GM19397 (cell line): Measurements from ENCODE around the gene GDF11.

Source experiments
- ATAC-seq: cut with Tn5 transposase; IDR thresholded peaks from one replicate; pipeline ENCODE4 v1.9.1; 2021; ENCODE audit warnings: mild to moderate bottlenecking, moderate library complexity; ENCODE audit not compliant: unreplicated experiment

Gene GDF11

GRCh38 chr12:55742719-55743405 lies at the start of gene GDF11:
Gene GDF11 (plus strand): TSS chr12:55743122. CDS start chr12:55743317, 195 bp downstream.
- ATAC-seq: peak; percentile 33

DNA sequence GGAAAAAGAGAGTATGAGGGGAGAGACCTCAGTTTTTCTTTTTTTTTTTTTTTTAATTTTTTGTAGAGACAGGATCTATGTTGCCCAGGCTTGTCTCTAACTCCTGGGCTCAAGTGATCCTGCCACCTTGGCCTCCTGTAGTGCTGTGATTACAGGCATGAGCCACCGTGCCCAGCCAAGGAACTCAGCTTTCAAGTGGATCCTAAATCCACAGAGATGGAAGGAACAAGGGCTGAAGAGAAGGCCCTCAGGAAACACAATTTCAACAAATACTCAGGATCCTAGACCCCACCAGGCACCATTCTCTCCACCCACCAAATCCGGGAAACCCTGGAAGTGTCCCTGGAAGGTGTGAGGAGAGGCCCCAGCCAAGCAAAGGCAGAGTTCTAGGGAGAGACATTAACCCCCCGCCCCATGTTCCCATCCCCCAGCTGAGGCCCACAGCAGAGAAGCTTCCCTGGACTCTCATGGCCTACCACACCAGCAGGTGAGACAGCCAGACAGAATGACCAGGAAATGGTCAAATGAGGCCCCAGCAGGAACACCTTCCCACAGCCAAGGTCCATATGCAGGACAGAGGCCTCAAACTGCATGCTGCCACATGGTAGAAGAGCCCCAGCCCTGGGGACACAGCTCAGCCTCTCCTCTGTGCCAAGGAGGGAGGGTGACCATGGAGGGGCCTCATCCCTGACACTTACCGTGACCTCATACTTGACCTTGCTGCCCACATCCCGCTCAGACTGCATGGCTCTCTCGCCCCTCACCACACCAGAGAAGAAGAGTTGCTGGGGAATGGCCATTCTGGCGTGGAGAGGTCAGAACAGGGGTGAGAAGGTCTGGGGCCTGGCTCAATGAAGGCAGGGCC lies 49.4 kb upstream of the GDF11 start:
- no peak for ATAC-seq

GRCh38 chr12:55694188-55694515 lies 48.8 kb upstream of the GDF11 start:
- ATAC-seq: no peak

GRCh38 chr12:55694651-55695050 lies 48.3 kb upstream of the GDF11 start:
- no peak for ATAC-seq

DNA sequence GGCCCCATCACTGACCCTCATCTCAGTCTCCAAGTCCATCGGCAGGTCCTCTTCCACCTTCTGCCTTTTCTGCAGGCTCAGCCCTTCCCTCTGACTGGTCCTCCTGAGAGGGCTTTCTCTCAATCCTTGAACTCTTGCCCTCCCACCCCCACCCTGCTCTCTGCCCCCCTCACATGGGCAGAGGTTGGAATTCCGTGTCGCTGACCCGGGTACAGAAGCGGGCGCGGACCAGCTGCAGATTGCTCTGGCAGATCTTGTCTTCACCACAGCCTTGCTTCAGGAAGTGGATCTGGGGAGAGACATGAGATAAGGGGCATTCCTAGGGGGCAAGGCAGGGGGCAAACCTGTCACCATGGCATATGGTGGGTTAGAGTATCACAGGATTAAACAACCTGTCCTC lies 47.6 kb upstream of the GDF11 start:
- ATAC-seq: no peak

DNA sequence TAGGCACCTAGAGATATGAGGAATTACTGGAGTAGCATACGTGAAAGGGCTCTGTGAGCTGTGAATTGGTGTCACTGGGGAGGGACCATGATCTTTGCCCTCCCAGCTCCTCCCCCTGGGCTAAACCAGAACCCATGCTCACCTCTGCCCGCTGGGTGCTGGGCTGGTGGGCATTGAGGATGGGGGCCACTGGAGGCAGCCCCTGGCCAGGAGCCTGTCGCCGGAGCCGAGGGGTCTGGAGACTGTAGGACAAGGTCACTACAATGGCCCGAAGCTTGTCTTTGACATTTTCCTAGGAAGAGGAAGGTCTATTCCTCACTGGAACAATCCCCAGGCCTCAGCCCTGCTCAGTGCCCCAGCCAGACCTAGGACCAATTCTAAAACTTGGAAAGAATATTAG lies 46.8 kb upstream of the GDF11 start:
- ATAC-seq: no peak

- no peak for ATAC-seq
Observed at GRCh38 chr12:55696796-55697462, 46.0 kb upstream of the GDF11 start.

DNA sequence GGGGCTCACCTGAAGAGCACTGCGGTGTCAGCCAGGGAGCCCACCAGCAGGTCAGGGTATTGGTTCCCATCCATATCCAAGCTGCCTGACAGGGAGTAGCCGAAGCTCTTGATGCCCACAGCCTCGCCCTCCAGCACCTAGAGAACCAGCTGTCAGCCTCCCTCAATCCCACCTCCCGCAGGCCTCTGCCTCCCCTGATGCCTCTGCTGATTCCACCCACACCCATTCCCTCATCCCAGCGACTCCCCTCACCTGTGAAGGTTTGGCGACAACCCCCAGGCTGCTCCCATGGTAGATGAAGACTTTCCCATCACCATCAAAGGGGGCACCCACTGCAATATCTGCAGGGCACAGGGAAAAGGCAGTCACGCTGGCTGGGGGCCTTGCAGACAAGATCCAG lies 45.2 kb upstream of the GDF11 start:
- no peak for ATAC-seq

DNA sequence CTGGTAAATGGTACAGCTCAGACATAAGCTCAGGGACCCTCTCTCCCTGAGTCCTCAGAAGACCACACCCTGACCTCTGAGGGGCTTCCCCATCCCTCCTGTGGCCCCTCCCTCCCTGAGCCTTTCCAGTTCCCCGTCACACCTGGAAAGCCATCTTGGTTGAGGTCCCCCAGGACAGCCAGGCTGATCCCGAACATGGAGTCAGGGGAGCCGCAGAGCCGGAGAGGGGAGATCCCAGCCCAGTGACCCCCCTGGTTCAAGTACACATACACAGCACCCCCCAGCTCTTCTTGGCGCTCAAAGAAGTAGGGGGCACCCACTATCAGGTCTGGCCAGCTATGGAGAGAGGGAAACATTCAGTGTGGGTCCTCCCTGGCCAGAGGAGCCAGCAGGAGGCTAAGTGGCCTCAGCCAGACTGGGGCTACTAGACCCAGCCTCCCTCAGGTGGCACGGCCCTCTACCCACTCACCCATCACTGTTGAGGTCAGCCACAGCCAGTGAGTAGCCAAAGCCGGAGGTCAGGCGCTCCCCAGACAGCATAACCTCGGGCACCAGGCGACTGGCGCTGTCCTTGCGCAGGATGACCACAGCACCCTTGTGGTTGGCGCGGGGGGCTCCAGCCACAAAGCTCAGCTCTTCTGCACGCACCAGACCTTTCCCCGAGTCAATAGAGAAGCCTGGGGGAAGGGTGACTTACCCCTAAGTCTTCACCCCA lies 44.5 kb upstream of the GDF11 start:
- no peak for ATAC-seq

DNA sequence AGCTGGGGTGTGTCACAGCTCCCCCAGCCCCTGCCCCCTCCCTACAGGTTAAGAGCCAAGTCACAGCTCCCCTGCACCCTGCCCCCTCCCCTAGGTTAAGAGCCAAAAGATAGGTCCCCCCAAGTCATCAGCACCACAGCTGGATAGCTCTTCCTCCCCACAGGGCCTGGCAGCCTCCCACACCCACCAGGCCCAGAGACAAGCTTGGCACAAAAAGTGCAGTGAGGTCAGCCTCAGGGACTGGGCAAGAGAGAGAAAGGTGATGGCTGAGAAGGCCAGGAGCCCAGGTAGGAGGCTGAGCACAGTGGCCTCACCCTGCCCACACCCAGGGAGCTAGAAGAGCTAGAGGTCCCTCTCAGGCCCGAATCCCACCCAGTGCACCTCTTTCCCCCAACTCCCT lies 44.0 kb upstream of the GDF11 start:
- ATAC-seq: no peak

GRCh38 chr12:55699471-55700055 lies 43.4 kb upstream of the GDF11 start:
- no peak for ATAC-seq

GRCh38 chr12:55700255-55701018 lies 42.5 kb upstream of the GDF11 start:
- no peak for ATAC-seq

- no peak for ATAC-seq
Observed at GRCh38 chr12:55702861-55703260, 40.1 kb upstream of the GDF11 start.

DNA sequence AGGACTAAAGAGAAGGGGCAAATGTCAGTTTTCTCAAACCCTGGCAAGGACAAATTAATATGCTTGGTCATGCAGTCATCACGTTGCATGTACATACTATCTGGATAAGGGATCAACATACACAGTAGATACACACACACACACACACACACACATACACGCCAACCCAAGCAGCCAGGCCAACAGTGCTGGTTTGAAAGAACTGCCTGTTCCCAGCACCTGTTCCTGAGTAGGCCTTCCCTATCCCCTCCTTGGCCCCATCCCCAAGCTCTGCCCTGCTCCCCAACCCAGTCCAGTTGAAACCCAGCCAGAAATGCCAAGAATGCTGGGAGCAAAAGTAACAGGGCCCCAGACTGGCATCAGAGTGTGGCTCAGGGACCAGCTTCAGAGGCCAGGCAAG lies 39.6 kb upstream of the GDF11 start:
- ATAC-seq: no peak

DNA sequence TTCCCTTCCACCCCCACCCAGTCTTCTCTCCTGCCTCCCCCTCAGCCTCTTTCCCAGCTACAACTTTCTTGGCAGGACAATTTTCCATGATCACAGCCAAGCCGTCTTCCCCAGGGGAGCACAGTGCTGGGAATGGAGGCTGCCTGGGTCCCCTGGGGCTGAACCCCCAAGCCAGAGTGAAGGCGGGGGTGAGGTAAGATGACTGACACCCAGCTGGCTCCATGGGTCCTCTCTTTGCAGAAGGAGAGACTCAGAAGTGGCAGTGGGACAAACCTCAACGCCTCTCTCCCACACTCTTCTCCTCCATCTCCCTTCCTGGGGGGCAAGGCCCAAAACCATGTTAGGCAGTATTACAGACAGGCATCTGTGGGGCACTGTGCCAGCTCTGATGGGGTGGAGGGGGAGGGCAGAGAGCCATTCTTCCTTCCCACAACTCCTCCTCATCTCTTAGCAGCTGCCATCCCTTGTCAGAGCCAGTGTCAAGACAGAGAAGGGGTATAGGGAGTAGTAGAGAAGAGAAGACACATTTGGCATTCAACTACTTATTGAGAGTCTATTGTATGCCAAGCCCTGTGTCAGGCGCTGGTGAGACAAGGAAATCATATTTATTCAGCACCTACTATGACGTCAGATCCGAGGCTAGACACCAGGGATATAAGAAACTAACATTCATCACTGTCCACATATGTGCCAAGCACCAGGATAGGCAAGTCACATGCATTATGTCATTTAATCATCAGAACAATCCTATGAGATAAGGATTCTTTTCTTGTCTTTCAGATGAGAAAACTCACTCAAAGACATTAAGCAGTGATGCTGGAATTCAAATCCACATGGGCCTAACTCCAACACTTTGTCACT lies 38.8 kb upstream of the GDF11 start:
- no peak for ATAC-seq

DNA sequence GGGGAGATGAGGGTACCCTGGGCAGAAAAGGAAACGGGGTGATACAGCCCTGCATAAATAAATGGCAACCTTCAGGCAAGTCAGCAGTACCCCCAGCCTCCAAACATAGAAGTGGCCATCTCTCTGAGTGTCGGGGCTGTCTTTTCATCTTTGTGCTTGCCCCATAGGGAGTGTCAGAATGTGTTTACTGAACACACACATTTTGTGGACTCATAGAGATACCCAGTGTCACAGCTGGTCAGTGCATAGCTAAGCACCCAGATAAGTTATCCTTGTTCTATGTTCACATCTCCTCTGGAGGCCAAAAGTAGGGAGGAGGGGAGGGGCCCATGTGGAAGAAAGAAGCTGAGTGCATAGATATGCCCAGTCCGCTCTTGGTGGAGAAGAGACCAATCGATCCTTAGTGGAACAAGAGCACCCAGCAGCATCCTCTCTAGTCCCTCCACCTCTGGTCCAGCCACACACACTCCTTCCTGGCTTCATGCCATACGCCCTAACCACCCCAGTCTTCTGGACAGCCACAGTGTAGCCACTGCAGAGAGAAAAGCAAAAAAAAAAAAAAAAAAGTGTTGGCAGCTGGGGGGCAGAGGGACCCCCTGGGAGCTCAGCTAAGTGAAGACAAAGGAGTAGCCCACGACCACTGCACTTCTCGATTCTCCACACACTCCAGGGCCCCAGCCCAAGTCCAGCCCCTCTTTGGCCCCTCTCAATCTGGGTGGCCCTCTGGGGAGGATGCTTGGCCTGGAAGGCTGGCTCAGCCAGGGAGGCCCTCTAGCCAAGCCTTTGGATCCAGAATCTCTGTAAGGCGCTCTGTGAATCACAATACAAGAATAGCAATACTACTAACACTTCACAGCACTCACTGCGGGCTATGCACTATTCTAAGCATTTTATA lies 37.9 kb upstream of the GDF11 start:
- no peak for ATAC-seq

GRCh38 chr12:55705782-55706402 lies 37.0 kb upstream of the GDF11 start:
- no peak for ATAC-seq
